C4-2B (cell line): Measurements from ENCODE around the gene ZFP69B.

ENCODE experiments used
- CTCF ChIP-seq: fragments of 450-650 bp; conservative IDR thresholded peaks from 2 replicates; pipeline ENCODE4 v1.5.1; 2017; ENCODE audit warnings: mild to moderate bottlenecking
- ZFX ChIP-seq: fragments of 450-650 bp; IDR thresholded peaks from 2 replicates; pipeline ENCODE4 v1.6.1; 2017

GRCh38 chr1:40431385-40431784 is 18.9 kb upstream of the ZFP69B start:
- TF ChIP-seq CTCF = no peak
- TF ChIP-seq ZFX = no peak
